ENCODE measurements around the gene IL17REL.
"Not testable (repeated sequence)": the region's sequence is repeated elsewhere in the genome, so short reads cannot be mapped to it uniquely, and the experiment has no call there.

IL17REL gene

DNA sequence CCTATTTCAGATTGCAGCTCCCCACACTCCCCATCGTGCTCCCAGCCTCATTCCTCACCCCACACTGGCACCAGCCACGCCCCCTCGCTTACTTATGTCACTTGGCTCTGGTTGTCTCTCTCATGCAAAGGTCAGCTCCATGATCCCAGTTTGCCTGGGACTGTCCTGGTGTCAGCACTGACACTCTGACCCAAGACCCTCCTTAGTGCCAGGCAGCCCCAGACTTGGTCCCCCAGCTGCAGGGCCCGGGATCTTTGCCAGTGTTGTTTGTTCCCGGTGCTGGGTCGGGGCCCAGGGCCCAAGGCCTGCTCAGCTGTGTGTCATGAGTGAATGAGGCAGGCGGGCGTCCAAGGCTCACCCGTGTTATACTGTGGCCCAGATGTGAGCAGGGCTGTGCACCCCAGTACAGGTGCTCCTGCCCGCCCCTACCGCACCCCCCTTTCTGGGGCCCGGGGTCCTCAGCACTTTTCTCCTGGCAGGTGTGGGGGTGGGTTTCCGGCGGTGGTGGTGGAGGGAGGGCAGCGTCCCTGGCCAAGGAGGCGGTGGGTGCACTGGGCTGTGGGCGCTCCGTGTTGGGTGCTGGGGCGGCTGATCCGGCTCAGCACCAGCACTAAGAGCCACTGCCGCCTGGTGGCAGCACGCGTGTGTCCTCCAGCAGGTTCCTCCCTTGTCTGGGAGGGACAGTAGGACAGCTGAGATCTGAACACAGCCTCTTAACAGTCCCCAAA is 19.5 kb downstream of the IL17REL start:
- peak in 1 of 2 donors; percentile 58 for DNase-seq (ENCODE audit: extremely low read depth in 1 of 2, low read depth in 1 of 2)

DNA sequence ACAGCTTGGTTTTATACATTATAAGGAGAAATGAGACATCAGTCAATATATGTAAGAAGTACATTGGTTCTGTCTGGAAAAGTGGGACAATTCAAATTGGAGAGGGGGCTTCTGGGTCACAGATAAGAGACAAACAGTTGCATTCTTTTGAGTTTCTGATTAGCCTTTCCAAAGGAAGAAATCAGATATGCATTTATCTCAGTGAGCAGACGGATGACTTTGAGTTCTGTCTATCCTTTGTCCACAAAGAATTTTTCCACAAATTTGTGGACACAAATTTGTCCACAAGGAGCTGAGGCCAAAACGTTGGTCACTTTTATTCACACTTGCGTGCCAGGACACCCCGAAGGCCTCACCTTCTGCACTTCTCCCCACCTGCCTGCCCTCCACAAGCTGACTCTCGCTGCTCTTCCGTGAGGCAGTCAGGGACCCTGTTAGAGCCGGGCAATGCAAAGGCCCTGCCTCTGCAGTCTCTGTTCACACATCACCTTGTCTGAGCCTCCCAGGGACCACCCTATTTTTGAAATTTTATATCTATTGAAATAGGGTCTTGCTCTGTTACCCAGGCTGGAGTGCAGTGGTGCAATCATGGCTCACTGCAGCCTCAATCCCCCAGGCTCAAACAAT is 20.5 kb downstream of the IL17REL start:
- no peak for DNase-seq (ENCODE audit: extremely low read depth in 1 of 2, low read depth in 1 of 2)

DNA sequence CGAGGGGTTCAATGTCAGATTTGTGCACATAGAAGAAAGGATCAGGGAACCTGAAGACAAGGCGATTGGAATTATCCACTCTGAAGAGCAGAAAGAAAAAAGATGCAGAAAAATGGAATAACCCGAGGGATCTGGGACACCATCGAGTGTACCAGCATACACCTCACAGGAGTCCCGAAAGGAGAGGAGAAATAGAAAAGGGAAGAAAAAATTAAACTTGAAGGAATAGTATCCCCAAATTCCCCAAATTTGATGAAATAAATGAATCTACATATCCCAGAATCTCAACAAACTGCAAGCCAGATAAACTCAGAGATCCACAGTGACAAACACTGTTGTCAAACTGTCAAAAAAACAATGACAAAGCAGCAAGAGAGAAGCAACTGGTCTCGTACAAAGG is 21.4 kb downstream of the IL17REL start:
- DNase-seq (ENCODE audit: extremely low read depth in 1 of 2, low read depth in 1 of 2): no peak

DNA sequence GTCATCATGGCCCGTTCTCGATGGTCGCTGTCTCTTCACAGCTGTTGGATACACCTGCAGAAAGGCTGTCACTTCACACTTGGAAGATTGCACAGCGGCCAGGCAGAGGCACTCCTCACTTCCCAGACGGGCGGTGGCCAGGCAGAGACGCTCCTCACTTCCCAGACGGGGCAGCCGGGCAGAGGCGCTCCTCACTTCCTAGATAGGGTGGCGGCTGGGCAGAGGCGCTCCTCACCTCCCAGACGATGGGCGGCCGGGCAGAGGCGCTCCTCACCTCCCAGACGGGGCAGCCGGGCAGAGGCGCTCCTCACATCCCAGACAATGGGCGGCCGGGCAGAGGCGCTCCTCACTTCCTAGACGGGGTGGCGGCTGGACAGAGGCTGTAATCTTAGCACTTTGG is 22.7 kb downstream of the IL17REL start:
- not testable (repeated sequence) for DNase-seq (ENCODE audit: extremely low read depth in 1 of 2, low read depth in 1 of 2)

DNA sequence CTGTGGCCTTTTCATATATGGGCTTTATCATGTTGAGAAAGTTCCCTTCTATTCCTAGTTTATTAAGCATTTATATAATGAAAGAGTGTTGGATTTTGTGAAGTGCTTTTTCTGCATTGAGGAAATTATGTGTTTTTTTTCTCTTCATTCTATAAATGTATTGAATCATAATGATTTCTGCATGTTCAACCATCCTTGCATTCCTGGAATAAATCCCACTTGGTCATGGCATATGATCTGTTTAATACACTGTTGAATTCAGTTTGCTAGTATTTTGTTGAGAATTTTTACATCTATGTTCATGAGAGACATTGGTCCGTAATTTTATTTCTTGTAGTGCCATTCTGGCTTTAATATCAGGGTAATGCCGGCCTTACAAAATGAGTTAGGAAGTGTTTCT is 26.2 kb downstream of the IL17REL start:
- DNase-seq (ENCODE audit: extremely low read depth in 1 of 2, low read depth in 1 of 2): no peak

DNA sequence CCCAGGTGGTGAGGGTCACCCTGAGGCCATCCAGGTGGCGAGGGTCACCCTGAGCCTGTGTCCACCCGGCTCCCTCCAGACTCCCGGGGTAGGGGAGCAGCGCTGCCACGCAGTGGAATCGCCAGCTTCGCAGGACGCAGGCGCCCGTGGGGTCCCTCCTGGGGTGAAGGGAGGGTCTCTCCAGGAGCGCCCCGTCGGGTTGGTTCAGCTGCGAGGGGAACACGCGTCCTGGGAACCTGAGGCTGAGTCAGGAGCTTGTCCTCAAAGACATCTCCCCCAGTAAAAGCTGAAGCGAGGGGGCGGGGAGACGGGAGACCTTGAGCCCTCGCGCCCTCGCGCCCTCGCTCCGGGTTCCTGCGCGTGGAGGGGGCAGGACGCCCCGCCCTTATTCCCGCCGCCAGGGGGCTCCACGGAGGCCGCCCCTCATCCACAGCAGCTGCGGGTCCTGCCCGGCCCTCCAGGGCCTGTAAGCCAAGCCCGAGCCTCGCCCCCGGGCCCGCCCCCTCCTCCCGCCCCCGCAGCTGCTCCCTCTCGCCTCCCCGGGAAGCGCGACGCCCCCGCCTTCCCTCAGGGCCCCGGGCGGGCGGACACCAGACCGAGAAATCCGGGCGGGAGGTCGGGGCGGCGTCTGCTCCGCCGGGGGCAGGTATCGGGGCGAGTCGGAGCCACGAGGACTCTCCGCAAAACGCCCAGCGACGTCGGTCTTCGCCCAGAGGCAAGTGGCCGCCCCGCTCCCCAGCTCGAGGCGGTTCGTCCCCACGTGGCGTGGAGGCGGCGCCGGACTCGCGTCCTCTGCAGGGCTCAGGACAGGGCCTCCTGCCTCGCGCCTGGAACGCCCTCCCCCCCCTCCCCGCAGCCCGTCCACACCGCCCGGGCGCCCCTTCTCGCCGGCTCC is 29.2 kb downstream of the IL17REL start:
- no peak for DNase-seq (ENCODE audit: extremely low read depth in 1 of 2, low read depth in 1 of 2)

DNA sequence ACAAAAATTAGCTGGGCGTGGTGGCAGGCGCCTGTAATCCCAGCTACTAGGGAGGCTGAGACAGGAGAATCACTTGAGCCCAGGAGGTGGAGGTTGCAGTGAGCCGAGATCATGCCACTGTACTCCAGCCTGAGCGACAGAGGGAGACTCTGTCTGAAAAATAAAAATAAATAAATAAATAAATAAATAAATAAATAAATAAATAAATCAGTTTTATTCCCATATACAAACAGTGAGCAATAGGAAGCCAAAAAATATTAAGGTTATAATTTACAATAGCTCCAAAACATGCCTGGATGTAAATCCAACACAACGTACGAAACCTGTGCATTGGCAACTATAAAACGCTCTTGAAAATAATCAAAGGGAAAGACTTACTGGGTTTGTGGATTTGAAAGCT is 30.8 kb downstream of the IL17REL start:
- not testable (repeated sequence) for DNase-seq (ENCODE audit: extremely low read depth in 1 of 2, low read depth in 1 of 2)

DNA sequence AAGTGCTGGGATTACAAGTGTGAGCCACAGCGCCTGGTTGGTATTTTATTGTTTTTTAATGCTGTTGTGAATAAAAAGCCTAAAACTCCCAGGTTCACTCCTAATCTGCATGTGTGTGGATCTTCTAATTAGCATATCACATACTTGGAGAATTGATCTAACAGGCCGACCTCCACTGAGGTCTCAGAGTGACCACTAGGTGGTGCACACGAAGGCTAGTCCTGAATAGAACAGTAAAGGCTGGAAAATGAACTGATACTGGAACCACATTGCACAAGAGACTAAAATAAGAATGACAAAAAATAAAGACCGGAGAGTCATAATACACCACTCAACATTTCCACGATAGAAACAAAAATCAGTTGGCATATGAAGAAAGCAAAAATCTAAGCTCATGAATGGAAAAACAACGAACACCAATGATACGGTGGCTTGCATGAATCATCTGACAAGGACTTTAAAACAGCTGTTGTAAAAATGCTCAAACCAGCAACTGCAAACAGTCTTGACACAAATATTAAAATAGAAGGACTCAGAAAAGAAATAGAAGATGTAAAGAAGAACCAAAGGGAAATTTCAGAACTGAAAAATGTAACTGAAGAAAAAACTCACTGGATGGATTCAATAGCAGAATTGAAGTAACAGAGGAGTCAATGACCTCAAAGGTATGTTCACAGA is 32.8 kb downstream of the IL17REL start:
- no peak for DNase-seq (ENCODE audit: extremely low read depth in 1 of 2, low read depth in 1 of 2)

DNA sequence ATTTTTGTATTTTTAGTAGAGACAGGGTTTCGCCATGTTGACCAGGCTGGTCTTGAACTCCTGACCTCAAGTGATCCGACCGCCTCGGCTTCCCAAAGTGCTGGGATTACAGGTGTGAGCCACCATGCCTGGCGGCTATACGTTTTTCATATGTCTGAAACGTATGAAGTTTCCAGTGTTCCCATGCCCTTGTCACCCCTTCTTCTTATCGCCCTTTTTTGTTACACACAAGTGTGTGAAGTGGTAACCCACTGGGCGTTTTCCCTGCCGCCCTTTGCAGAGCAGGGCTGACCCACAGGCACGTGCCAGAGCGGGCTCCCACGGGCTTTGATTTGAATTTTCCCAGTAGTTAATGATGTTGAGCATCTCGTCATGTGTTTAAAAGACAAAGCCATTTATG is 35.0 kb downstream of the IL17REL start:
- no peak for DNase-seq (ENCODE audit: extremely low read depth in 1 of 2, low read depth in 1 of 2)

DNA sequence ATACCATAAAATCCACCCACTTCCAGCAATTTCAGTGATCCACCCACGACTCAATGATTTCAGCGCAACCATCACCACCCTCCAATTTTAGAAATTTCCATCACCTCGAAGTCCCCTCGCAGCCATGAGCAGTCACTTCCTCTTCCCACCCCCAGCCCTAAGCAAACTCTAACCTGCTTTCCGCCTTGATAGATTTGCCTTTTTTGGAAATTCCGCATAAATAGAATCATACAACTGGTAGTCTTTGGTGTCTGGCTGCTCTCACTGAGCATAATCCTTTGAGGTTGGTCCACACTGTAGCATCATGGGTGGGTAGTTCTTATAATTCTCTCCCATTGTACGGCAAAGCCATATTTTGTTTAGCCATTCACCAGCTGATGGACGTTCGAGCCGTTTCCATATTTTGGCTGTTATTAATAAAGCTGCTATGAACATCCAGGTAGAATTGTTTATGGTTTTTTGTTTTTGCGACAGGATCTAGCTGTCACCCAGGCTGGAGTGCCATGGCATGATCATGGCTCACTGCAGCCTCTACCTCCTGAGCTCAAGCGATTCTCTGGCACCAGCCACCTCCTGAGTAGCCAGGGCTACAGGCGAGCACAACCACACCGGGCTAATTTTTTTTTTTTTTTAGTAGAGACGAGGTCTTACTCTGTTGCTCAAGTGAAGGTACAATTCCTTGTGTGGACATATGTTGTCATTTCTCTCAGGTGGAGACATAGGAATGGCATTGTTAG is 36.0 kb downstream of the IL17REL start:
- DNase-seq (ENCODE audit: extremely low read depth in 1 of 2, low read depth in 1 of 2): no peak

DNA sequence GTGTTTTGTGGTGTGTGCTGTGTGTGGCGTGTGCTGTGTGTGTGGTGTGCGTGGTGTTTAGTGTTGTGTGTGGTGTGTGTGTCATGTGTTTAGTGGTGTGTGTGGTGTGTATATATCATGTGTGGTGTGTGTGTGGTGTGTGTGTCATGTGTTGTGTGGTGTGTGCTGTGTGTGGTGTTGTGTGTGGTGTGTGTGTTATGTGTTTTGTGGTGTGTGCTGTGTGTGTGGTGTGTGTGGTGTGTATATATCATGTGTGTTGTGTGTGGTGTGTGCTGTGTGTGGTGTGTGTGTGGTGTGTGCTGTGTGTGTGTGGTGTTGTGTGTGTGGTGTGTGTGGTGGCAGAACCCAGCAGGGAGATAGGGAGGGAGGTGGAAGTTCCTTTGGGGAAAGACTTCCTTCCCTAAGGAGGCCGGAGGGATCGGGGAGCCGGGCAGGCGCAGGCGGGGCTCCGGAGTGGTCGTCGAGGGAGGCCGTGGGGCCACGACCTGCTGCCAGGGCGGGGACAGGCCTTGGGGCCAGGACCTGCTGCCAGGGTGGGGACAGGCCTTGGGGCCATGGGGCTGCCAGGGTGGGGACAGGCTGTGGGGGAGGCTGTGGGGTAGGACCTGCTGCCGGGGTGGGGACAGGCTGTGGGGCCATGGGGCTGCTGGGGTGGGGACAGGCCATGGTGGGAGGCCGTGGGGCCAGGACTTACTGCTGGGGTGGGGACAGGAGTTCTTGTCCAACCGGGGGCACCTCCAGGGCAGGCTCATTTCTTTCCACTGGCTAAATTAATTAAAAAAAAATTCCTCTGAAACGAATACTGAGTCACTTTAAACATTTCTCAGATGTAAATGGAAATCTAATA is 36.8 kb downstream of the IL17REL start:
- DNase-seq (ENCODE audit: extremely low read depth in 1 of 2, low read depth in 1 of 2): no peak

DNA sequence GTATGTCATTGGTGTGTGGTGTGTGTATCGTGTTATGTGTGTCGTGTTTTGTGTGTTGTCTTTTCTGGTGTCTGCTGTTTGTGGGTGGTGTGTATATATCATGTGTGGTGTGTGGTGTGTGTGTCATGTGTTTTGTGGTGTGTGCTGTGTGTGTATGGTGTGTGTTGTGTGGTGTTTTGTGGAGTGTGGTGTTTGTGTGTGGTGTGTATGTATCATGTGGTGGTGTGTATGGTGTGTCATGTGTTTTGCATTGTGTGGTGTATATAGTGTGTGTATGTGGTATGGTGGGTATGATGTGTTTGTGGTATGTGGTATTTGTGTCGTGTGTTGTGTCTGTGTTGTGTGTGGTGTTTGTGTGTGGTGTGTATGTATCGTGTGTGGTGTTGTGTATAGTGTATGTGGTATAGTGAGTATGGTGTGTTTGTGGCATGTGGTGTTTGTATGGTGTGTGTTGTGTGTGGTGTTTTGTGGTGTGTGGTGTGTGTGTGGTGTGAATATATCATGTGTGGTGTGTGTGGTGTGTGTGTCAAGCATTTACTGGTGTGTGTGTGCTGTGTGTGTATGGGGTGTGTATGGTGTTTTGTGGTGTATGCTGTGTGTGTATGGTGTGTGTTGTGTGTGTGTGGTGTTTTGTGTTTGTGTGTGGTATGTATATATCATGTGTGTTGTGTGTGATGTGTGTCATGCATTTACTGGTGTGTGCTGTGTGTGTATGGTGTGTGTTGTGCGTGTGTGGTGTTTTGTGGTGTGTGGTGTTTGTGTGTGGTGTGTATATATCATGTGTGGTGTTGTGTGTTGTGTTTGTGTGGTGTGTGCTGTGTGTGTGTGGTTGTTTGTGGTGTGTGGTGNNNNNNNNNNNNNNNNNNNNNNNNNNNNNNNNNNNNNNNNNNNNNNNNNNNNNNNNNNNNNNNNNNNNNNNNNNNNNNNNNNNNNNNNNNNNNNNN is 39.3 kb downstream of the IL17REL start:
- DNase-seq (ENCODE audit: extremely low read depth in 1 of 2, low read depth in 1 of 2): no peak

DNA sequence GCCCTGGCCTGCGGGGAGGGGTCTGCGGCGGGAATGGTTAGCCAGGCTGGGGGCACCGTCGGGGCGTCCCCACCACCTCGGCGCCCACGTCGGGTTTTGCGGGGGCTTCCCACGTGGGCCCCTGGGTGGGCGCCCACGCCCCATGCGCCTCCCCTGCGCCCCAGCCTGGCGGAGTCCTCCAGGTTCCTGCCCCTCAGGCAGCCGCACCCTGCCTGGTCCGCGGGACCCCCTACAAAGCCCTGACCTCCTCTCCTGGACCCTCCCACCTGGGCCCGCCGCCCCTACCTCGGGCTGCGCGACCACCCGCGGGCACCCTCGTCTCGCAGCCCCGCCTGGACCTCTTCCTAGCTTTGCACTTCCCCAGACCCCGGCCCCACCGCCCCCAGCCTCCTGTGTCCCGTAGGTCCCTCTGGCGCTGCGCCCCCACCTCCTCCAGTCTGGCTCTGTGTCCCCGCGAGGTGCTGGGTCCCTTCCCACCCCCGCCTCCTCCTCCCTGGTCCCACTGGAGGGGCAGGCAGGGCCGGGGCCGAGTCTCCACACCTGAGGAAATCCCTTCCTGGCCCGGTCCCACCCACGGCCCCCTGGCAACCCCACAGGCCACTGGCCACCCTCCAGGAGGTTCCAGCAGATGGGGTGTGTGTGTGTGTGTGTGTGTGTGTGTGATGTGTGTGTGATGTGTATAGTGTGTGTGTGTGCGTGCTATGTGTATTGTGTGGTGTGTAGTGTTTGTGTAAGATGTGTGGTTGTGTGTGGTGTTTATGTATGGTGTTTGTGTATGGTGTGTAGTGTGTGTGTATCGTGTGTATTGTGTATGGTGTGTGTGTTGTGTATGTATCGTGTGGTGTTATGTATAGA is 40.2 kb downstream of the IL17REL start:
- DNase-seq (ENCODE audit: extremely low read depth in 1 of 2, low read depth in 1 of 2): no peak

DNA sequence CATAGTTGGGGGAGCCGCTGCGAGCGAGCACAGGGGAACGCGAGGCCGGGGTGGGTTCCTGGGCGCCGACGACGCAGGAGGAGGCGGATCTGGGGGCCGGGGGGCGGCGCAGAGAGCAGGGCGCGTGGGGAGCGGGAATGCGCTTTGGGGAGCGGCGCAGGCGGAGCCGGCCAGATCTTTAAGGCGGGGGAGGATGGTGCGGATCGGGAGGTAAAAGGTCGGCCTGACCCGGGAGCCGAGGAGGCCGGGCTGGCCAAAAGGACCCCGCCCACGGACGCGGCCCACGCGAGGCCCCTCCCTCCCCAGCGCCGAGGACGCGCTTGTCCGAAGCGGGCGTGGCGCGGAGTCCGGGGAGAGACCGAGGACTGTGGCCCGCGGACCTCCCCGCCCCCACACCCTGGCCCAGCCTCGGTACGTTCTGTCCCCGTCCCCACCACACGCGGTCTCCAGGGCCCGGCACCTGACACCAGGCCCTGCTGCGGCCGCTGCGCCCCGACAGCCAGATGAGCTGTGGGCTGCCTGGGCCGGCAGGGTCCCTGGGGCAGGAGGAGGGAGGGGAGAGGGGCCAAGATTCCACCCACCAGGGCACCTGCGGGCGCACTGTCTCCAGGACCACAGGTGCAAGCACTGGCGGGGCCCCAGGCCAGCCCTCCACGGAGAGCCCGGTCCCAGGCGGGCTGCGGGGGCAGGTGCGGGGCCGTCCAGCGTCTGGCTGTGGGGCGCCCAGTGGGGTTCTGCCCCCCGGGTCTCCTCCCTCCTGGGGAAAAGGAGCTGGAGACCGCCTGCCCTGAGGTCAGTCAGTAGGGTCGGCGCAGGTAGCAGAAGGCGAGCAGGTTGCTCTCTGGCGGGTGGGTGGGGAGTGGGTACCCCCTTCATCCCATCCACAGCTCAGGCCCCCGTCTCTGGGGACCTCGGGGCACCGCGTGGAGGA is 41.1 kb downstream of the IL17REL start:
- DNase-seq (ENCODE audit: extremely low read depth in 1 of 2, low read depth in 1 of 2): peak in 1 of 2 donors; percentile 50

DNA sequence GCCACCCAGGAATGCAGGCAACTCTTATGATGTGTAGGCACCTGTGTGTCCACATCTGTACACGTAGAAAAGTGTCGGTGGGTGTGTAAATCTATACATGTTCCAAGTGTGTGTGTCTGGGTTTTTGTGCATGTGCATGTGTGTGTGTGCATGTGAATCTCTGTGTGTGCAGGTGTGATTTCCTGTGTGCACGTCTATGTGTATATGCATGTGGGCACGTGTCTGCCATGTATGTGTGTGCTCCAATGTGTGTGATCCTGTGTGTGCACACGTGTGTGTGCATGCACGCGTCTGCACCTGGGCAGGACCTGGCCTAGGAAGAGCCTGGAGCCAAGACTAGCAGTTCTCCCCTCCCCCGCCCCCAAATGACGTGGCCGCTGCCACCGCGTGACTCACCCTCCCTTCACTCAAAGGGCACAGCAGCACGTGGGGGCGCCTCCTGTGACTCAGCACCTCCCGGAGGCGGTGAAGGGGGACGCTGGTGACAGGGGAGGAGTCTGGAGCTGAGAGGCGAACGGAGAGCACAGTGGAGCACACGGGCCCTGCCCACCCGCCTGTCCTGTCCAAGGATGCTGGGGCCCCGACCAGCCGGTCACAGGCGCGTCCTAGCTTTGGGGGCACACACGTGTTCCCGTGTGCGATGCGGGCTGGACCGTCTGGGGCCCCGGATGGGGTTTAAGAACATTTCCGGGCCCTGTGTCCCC is 41.9 kb downstream of the IL17REL start:
- peak; percentile 88 to 91 for DNase-seq (ENCODE audit: extremely low read depth in 1 of 2, low read depth in 1 of 2)
